Lower lobe of right lung (tissue), 2 donors: ENCODE results near the gene SSH2. TPM values are rescaled to one million over a fixed set of nuclear protein-coding genes. Genes with fewer than 3 reads are reported as not detected.

Experiments used
- ATAC-seq, 2 donors: fragments of 200-7000 bp; cut with Tn5 transposase; one replicate each; pipeline ENCODE4 v1.9.1; 2020 to 2022; ENCODE audit warnings: mild to moderate bottlenecking in 2 of 2, moderate library complexity in 2 of 2
- DNase-seq: peaks from one replicate; pipeline ENCODE4 v3.0.0-alpha.2; 2020
- H3K27ac ChIP-seq: fragments of 200-600 bp; one replicate; pipeline ENCODE4 v1.8.0; 2022
- H3K27me3 ChIP-seq: fragments of 200-600 bp; one replicate; pipeline ENCODE4 v1.8.0; 2022; ENCODE audit warnings: low read depth
- H3K36me3 ChIP-seq: fragments of 200-600 bp; one replicate; pipeline ENCODE4 v1.8.0; 2022; ENCODE audit warnings: mild to moderate bottlenecking
- H3K4me1 ChIP-seq: fragments of 200-600 bp; one replicate; pipeline ENCODE4 v1.8.0; 2022
- H3K4me3 ChIP-seq: fragments of 200-600 bp; one replicate; pipeline ENCODE4 v1.8.0; 2022; ENCODE audit warnings: mild to moderate bottlenecking
- H3K9me3 ChIP-seq: fragments of 200-600 bp; one replicate; pipeline ENCODE4 v1.8.0; 2022
- intact Hi-C: fragments of 100-400 bp; cut with DNase I; formaldehyde crosslinking; loops from one replicate; pipeline ENCODE4 v1.11.0; 2022
- total RNA-seq: library from RNA; stranded (reverse); fragmentation: NEBNext Ultra II Directional; extraction: Animal tissue kit (Norgen Biotek cat#: 25700); gene quantifications from one replicate; pipeline ENCODE4 v1.2.1, GENCODE V29; 2021
- TF ChIP-seq, protein P1 (sequence below): fragments of 200-600 bp; IDR thresholded peaks from one replicate; pipeline ENCODE4 v1.8.0; 2022; ENCODE audit warnings: antibody characterized with exemption, mild to moderate bottlenecking
- donor health status: DM: no; HTN: yes; CAD: no; lungs with severe emphysema.

SSH2 gene
- total RNA-seq, 1 donor from 2014 or later = 105 TPM

DNA sequence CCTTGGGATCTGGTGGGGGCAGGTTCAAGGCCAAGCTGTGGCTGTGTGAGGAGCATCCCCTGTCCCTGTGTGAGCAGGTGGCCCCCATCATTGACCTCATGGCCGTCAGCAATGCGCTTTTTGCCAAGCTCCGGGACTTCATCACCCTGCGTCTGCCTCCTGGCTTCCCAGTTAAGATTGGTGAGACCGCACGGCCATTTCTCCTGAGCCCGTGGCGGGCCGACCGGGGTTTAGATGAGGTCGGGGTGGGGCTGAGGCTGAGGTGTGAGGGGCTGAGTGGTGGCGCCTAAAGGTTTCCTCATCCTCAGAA lies 318.0 kb downstream of the SSH2 start:
- DNase-seq (no peak), ATAC-seq (no peak)
- TF ChIP-seq, protein P1, sequence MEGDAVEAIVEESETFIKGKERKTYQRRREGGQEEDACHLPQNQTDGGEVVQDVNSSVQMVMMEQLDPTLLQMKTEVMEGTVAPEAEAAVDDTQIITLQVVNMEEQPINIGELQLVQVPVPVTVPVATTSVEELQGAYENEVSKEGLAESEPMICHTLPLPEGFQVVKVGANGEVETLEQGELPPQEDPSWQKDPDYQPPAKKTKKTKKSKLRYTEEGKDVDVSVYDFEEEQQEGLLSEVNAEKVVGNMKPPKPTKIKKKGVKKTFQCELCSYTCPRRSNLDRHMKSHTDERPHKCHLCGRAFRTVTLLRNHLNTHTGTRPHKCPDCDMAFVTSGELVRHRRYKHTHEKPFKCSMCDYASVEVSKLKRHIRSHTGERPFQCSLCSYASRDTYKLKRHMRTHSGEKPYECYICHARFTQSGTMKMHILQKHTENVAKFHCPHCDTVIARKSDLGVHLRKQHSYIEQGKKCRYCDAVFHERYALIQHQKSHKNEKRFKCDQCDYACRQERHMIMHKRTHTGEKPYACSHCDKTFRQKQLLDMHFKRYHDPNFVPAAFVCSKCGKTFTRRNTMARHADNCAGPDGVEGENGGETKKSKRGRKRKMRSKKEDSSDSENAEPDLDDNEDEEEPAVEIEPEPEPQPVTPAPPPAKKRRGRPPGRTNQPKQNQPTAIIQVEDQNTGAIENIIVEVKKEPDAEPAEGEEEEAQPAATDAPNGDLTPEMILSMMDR = no peak
- Histone ChIP-seq H3K27ac (no peak overlapping the region), H3K4me1 (peaks cover 41% of the 10 kb centered on the region), H3K27me3 (peaks cover 11% of the 10 kb centered on the region), H3K9me3 (no peaks in the 10 kb centered on the region), H3K4me3 (no peak overlapping the region), H3K36me3 (no peaks in the 10 kb centered on the region)
- intact Hi-C loops = no loop called here

DNA sequence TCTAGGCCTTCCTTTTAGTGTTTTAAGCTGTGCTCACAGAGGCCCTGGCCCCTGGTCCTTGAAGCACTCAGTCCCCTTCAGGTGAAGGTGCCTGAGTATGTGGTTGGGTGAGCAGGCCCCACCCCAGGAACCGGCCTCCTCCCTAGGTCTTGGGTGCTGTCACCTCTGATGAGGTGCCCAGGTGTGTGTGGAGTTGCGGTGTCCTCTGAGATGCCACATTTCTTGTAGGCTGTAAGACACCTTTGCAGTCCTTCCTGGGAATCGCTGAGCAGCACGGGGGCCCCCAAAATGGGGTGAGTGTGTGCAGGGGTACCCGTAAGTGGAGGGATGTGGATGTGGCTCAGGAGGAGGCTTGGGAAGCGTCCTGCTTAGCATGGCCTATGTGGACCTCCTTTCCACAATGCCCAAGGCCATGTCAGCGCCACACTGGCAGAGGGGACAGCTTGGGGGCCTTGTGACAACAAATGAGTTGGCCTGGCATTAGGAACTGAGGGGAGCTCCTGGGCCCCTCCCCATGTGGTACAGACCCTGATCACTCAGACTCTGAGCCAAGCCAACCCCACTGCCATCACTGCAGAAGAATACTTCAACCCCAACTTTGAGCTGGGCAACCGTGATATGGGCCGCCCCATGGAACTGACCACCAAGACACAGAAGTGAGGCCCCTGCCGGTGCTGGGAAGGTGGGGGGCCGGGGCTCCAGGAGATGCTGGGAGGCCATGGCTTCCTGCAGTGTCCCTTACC lies 318.5 kb downstream of the SSH2 start:
- DNase-seq = no peak
- no peak for ATAC-seq
- TF ChIP-seq, protein P1 = no peak
- intact Hi-C loops = no loop called here
- Histone ChIP-seq H3K4me3 (no peak overlapping the region), H3K27ac (no peak overlapping the region), H3K27me3 (peaks cover 6% of the 10 kb centered on the region), H3K4me1 (peaks cover 36% of the 10 kb centered on the region), H3K36me3 (no peaks in the 10 kb centered on the region), H3K9me3 (no peaks in the 10 kb centered on the region)

DNA sequence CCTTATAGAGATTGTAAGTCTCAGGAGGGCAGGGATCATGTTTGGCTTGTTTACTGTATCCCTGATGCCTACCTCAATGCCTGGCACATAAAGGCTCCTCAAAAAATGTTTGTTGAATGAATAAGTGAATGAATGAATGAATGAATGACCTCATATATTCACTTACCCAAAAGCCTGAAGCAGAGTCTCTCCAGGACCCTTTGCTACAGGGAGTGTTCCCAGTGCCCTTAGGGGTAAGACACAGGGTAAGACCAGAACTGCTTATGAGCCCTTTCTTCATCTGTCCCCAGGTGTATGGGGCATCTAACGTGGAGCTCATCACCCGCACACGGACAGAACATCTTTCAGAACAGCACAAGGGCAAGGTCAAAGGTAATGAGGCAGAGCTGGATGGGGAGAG lies 319.6 kb downstream of the SSH2 start:
- intact Hi-C loops = no loop called here
- DNase-seq (no peak), ATAC-seq (no peak)
- no peaks in the 10 kb centered on the region for H3K9me3 ChIP-seq
- TF ChIP-seq, protein P1 = no peak
- no peaks in the 10 kb centered on the region for H3K27me3 ChIP-seq
- H3K4me3 ChIP-seq = no peak overlapping the region
- no peaks in the 10 kb centered on the region for H3K36me3 ChIP-seq
- H3K4me1 ChIP-seq = peaks cover 27% of the 10 kb centered on the region
- no peak overlapping the region for H3K27ac ChIP-seq

DNA sequence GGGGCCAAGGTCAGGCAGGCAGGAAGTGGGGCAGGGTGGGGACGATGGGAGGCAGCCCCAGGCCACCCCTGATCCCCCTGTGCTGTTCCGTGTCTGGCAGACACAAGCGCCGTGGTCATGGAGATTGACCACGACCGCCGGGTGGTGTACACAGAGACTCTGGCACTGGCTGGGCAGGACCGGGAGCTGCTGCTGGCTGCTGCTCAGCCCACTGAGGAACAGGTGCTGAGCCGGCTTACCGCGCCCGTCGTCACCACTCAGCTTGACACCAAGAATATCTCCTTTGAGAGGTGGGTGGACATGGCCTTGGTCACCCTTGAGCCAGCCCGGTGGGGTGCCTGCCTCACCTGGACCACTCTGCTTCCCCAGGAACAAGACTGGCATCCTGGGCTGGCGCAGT lies 321.0 kb downstream of the SSH2 start:
- Histone ChIP-seq H3K36me3 (no peaks in the 10 kb centered on the region), H3K27me3 (no peaks in the 10 kb centered on the region), H3K27ac (no peak overlapping the region), H3K4me1 (peaks cover 13% of the 10 kb centered on the region), H3K4me3 (no peak overlapping the region), H3K9me3 (no peaks in the 10 kb centered on the region)
- TF ChIP-seq, protein P1 = no peak
- intact Hi-C loops = no loop called here
- ATAC-seq (no peak), DNase-seq (no peak)

DNA sequence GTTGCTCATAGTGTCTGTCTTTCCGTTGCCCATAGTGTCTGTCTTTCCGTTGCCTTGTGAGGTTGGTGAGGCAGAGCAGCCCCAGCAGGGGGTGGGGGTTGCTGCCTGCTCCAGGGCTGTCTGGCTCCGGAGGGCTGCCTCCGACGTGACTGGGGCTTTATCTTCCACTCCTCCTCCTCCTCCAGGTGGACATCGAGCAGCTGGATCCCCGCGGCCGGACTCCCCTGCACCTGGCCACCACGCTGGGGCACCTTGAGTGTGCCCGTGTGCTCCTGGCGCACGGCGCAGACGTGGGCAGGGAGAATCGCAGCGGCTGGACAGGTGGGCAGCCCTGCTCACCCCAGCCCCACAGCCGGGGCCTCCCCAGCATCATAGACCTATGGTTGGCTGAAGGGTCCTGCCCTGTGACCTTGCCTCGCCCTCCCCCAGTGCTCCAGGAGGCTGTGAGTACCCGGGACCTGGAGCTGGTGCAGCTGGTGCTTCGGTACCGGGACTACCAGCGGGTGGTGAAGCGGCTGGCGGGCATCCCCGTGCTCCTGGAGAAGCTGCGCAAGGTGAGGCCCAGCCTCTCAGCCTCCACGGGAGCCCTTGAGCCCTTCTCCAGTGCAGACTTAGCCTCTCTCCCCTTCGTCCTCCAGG lies 322.4 kb downstream of the SSH2 start:
- H3K27ac ChIP-seq = no peak overlapping the region
- H3K4me1 ChIP-seq = peaks cover under 1% of the 10 kb centered on the region
- no peak for ATAC-seq
- DNase-seq = no peak
- intact Hi-C loops = no loop called here
- H3K9me3 ChIP-seq = no peaks in the 10 kb centered on the region
- TF ChIP-seq, protein P1 = no peak
- H3K36me3 ChIP-seq = no peaks in the 10 kb centered on the region
- H3K4me3 ChIP-seq = no peak overlapping the region
- H3K27me3 ChIP-seq = no peaks in the 10 kb centered on the region
